PC-3 (cell line): ENCODE results near the gene TTLL7.

Source experiments
- EZH2 ChIP-seq: fragments of 300-600 bp; sonication (generic); IDR thresholded peaks from one replicate; pipeline ENCODE4 v1.6.1; 2017; ENCODE audit warnings: antibody characterized with exemption, mild to moderate bottlenecking, low read length; ENCODE audit not compliant: unreplicated experiment
- EZH2phosphoT487 ChIP-seq: fragments of 300-600 bp; sonication (generic); IDR thresholded peaks from 2 replicates; pipeline ENCODE4 v1.6.1; 2018; ENCODE audit warnings: mild to moderate bottlenecking, antibody characterized with exemption, low read length, borderline replicate concordance
- TF ChIP-seq, protein P1 (sequence below): fragments of 300-600 bp; sonication (generic); conservative IDR thresholded peaks from 2 replicates; pipeline ENCODE4 v1.5.1; 2017; ENCODE audit warnings: antibody characterized with exemption, low read depth, mild to moderate bottlenecking, low read length

GRCh38 chr1:83864991-83865390 is 133.9 kb downstream of the TTLL7 start:
- TF ChIP-seq EZH2phosphoT487 (no peak), EZH2 (no peak)
- TF ChIP-seq, protein P1, sequence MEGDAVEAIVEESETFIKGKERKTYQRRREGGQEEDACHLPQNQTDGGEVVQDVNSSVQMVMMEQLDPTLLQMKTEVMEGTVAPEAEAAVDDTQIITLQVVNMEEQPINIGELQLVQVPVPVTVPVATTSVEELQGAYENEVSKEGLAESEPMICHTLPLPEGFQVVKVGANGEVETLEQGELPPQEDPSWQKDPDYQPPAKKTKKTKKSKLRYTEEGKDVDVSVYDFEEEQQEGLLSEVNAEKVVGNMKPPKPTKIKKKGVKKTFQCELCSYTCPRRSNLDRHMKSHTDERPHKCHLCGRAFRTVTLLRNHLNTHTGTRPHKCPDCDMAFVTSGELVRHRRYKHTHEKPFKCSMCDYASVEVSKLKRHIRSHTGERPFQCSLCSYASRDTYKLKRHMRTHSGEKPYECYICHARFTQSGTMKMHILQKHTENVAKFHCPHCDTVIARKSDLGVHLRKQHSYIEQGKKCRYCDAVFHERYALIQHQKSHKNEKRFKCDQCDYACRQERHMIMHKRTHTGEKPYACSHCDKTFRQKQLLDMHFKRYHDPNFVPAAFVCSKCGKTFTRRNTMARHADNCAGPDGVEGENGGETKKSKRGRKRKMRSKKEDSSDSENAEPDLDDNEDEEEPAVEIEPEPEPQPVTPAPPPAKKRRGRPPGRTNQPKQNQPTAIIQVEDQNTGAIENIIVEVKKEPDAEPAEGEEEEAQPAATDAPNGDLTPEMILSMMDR: no peak
